ENCODE data around the gene FXYD7. TPM values are rescaled to one million over a fixed set of nuclear protein-coding genes. Genes with fewer than 3 reads are reported as not detected.

FXYD7 gene
- total and polyA plus RNA-seq, 2 of the 4 experiments (the other 2 are of a cell fraction), result 0.31 TPM; not detected in 1

DNA sequence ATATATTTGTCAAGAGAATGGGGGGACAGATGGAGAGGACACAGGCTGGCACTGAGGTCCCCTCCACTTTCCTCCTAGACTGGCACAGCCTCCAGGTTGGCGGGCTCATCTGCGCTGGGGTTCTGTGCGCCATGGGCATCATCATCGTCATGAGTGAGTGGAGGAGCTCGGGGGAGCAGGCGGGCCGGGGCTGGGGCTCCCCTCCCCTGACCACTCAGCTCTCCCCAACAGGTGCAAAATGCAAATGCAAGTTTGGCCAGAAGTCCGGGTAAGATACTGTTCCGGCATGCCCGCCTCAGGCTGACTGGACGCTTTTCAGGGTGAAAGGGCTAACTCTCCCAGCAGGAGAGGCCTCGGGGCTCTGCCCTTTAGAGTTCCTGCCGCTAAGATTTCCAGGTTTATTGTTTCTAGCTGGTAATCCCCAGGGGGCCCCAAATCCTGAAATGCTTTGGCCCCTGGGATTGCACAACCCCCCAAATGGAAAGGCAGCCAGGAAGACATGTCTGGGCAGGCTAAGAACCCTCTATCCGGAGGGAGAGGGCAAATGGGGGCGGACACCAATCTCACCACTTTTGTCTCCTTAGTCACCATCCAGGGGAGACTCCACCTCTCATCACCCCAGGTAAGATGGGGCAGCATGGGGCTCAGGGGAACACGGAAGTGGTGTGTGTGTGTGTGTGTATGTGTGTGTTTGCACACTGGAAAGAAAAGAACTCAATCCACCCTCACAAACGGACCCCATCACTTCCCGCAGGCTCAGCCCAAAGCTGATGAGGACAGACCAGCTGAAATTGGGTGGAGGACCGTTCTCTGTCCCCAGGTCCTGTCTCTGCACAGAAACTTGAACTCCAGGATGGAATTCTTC, 20.1 kb upstream of the FXYD7 start:
- Histone ChIP-seq H2BK15ac (ENCODE audit: low read depth, low read length) (no peak overlapping the region), H3K27me3 (ENCODE audit: control insufficient read depth, insufficient read depth, low read length) (no peaks in the 10 kb centered on the region; the same call in 1 of the 2 replicates), H3K36me3 (ENCODE audit: control insufficient read depth, insufficient read depth, low read length) (no peaks in the 10 kb centered on the region), H3K23ac (ENCODE audit: low read depth, low read length) (no peak overlapping the region), H4K5ac (ENCODE audit: low read depth, low read length) (no peak overlapping the region), H3K14ac (replicated peaks; ENCODE audit: low read depth, low read length) (no peak overlapping the region), H2AK5ac (ENCODE audit: low read depth, low read length) (peak overlapping the region; percentile 12; the same call in 1 of the 2 replicates), H3K56ac (ENCODE audit: extremely low read depth, insufficient read depth, low read length) (no peak overlapping the region), H4K20me1 (ENCODE audit: insufficient read depth, low read length) (no peaks in the 10 kb centered on the region), H3K4me2 (ENCODE audit: low read depth, low read length) (no peak overlapping the region), H3K9me3 (ENCODE audit: control insufficient read depth, insufficient read depth, low read length) (no peaks in the 10 kb centered on the region), H3K27ac (ENCODE audit: insufficient read depth, low read length) (no peak overlapping the region), H2AFZ (replicated peaks; ENCODE audit: low read length, poor library complexity) (no peak overlapping the region), H3K79me1 (ENCODE audit: low read depth in 1 of 2, low read length in 2 of 2) (0 out of 4 replicates have a peak, but pooled peaks cover 0 to 7% of the 10 kb centered on the region in 2 experiments), H4K91ac (ENCODE audit: insufficient read depth, low read depth, low read length) (no peak overlapping the region; the same call in 1 of the 2 replicates), H2AK9ac (replicated peaks; ENCODE audit: low read depth, low read length, poor library complexity) (peak overlapping the region; percentile 79), H4K8ac (ENCODE audit: low read depth in 2 of 2, low read length in 2 of 2) (0 out of 4 replicates have a peak overlapping the region, but pooled peaks of 1 of the 2 experiments have one; percentile 35), H3K4ac (ENCODE audit: low read depth, low read length) (no peak overlapping the region), H2BK120ac (ENCODE audit: low read depth, low read length) (no peak overlapping the region), H2BK5ac (ENCODE audit: low read depth, low read length, poor library complexity, severe bottlenecking) (no peak overlapping the region), H3K4me1 (ENCODE audit: control insufficient read depth, insufficient read depth, low read length) (peaks cover 2% of the 10 kb centered on the region; the same call in 1 of the 2 replicates), H3K18ac (ENCODE audit: low read depth, low read length) (no peak overlapping the region), H3K4me3 (ENCODE audit: insufficient read depth, low read depth, low read length) (no peak overlapping the region), H2BK20ac (ENCODE audit: low read depth, low read length) (no peak overlapping the region), H3K9me1 (ENCODE audit: insufficient read depth, low read length) (peaks cover 7% of the 10 kb centered on the region; the same call in 1 of the 2 replicates), H3K9ac (ENCODE audit: low read depth, low read length) (no peak overlapping the region)
- 86% methylated on average over 1 of the region's 19 CpGs; no CpG with 5 or more reads in 1 of the 2 experiments for WGBS, 2 experiments (ENCODE audit: extremely low coverage in 2 of 2, insufficient read length in 1 of 2)
- no peak for TF ChIP-seq NFE2L2 (IDR thresholded peaks at IDR 0.05; ENCODE audit: low read depth, low read length)
- TF ChIP-seq, protein P1, sequence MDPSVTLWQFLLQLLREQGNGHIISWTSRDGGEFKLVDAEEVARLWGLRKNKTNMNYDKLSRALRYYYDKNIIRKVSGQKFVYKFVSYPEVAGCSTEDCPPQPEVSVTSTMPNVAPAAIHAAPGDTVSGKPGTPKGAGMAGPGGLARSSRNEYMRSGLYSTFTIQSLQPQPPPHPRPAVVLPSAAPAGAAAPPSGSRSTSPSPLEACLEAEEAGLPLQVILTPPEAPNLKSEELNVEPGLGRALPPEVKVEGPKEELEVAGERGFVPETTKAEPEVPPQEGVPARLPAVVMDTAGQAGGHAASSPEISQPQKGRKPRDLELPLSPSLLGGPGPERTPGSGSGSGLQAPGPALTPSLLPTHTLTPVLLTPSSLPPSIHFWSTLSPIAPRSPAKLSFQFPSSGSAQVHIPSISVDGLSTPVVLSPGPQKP (IDR thresholded peaks at IDR 0.05; ENCODE audit: borderline replicate concordance, low read depth, low read length), result no peak
- TF ChIP-seq POLR2A (IDR thresholded peaks at IDR 0.05; ENCODE audit: low read depth, low read length), result no peak
- no peak for TF ChIP-seq CEBPB (IDR thresholded peaks at IDR 0.05; ENCODE audit: low read depth, low read length)
- no peak for TF ChIP-seq MXI1 (IDR thresholded peaks at IDR 0.05; ENCODE audit: borderline replicate concordance, low read depth, low read length)
- no peak for TF ChIP-seq MAZ (IDR thresholded peaks at IDR 0.05; ENCODE audit: borderline replicate concordance, low read depth, low read length)
- TF ChIP-seq, protein P2, sequence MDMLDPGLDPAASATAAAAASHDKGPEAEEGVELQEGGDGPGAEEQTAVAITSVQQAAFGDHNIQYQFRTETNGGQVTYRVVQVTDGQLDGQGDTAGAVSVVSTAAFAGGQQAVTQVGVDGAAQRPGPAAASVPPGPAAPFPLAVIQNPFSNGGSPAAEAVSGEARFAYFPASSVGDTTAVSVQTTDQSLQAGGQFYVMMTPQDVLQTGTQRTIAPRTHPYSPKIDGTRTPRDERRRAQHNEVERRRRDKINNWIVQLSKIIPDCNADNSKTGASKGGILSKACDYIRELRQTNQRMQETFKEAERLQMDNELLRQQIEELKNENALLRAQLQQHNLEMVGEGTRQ (IDR thresholded peaks at IDR 0.05; ENCODE audit: low read depth, low read length), result no peak
- in situ Hi-C loops (cut with MboI; ENCODE audit: low sequenced_read_pairs) (no loop called here), dilution Hi-C loops (cut with HindIII; ENCODE audit: low sequenced_read_pairs, unreplicated experiment) (no loop called here), intact Hi-C loops (cut with micrococcal nuclease) (no loop called here)
- ATAC-seq (ENCODE audit: low read depth), result no peak
- CTCF ChIA-PET, result no interaction called here
- no TSS peak for BruUV-seq (replicated peaks)
- POLR2A ChIA-PET (ENCODE audit: unreplicated experiment), result no interaction called here
- DNase-seq, result no peak
